OCI-LY7 (cell line): ENCODE measurements around the gene MET. TPM values are rescaled to one million over a fixed set of nuclear protein-coding genes. Genes with fewer than 3 reads are reported as not detected.

ENCODE experiments used
- BruUV-seq: library from RNA; stranded (reverse); fragments of 400-500 nt; replicated peaks from 2 replicates; lab custom pipeline; 2021; lab: Mats Ljungman, UMichigan
- CTCF ChIA-PET: fragments of 300-600 bp; sonication (Branson Sonifier 250); formaldehyde crosslinking; loops from one replicate; lab custom pipeline; 2022; ENCODE audit warnings: antibody characterized with exemption; ENCODE audit not compliant: unreplicated experiment; lab: Charles Lee
- POLR2A ChIA-PET: fragments of 300-600 bp; sonication (Branson Sonifier 250); formaldehyde crosslinking; loops from one replicate; lab custom pipeline; 2022; ENCODE audit warnings: antibody characterized with exemption; lab: Charles Lee
- DNase-seq: peaks from one replicate; pipeline ENCODE4 v3.0.0-alpha.2; 2015; ENCODE audit warnings: low spot score
- H2AFZ ChIP-seq: fragments of 200-600 bp; sonication (generic), shearing (Covaris generic); 2 replicates; pipeline ENCODE4 v1.6.1; 2014; ENCODE audit warnings: mild to moderate bottlenecking, antibody characterized with exemption, low read length, moderate library complexity
- H3K27ac ChIP-seq: fragments of 200-600 bp; sonication (generic); 2 replicates; pipeline ENCODE4 v1.5.1; 2014; ENCODE audit warnings: mixed run types, low read depth, mild to moderate bottlenecking, moderate library complexity, low read length, inconsistent platforms; ENCODE audit not compliant: poor library complexity, severe bottlenecking
- H3K36me3 ChIP-seq: fragments of 200-600 bp; sonication (generic); 2 replicates; pipeline ENCODE4 v1.6.1; 2014; ENCODE audit warnings: mild to moderate bottlenecking, antibody characterized with exemption, low read length, moderate library complexity, mixed read lengths; ENCODE audit not compliant: insufficient read depth
- H3K4me1 ChIP-seq: fragments of 200-600 bp; sonication (generic); 2 replicates; pipeline ENCODE4 v1.5.1; 2014; ENCODE audit warnings: mild to moderate bottlenecking, low read length; ENCODE audit not compliant: insufficient read depth, poor library complexity, severe bottlenecking
- H3K4me2 ChIP-seq: fragments of 200-600 bp; sonication (generic); 2 replicates; pipeline ENCODE4 v1.6.1; 2014; ENCODE audit warnings: mild to moderate bottlenecking, low read length
- H3K4me3 ChIP-seq: fragments of 200-600 bp; sonication (generic); 2 replicates; pipeline ENCODE4 v1.5.1; 2014; ENCODE audit warnings: mild to moderate bottlenecking, low read depth, low read length; ENCODE audit not compliant: poor library complexity, severe bottlenecking
- H3K79me2 ChIP-seq: fragments of 200-600 bp; sonication (generic); 2 replicates; pipeline ENCODE4 v1.6.1; 2016; ENCODE audit warnings: low read depth, mild to moderate bottlenecking, low read length, moderate library complexity, mixed read lengths; ENCODE audit not compliant: insufficient read depth
- H3K9me2 ChIP-seq: fragments of 200-600 bp; sonication (generic); 2 replicates; pipeline ENCODE4 v1.6.1; 2016; ENCODE audit warnings: mild to moderate bottlenecking, low read length, mixed read lengths; ENCODE audit not compliant: insufficient read depth
- H3K9me3 ChIP-seq: fragments of 200-600 bp; sonication (generic); 2 replicates; pipeline ENCODE4 v1.6.1; 2014; ENCODE audit warnings: mild to moderate bottlenecking, mixed run types, low read length, mixed read lengths
- H4K20me1 ChIP-seq: fragments of 200-600 bp; sonication (generic); 2 replicates; pipeline ENCODE4 v1.6.1; 2014; ENCODE audit warnings: mild to moderate bottlenecking, antibody characterized with exemption, low read length, moderate library complexity, mixed read lengths; ENCODE audit not compliant: insufficient read depth
- CTCF ChIP-seq: fragments of 200-600 bp; sonication (generic); conservative IDR thresholded peaks from 2 replicates; pipeline ENCODE4 v1.5.1; 2014; ENCODE audit warnings: mild to moderate bottlenecking, antibody characterized with exemption, low read length, moderate library complexity, mixed read lengths
- EZH2phosphoT487 ChIP-seq: fragments of 200-600 bp; sonication (generic); IDR thresholded peaks from 2 replicates; pipeline ENCODE4 v1.6.1; 2018; ENCODE audit warnings: low read depth, borderline replicate concordance, mild to moderate bottlenecking, mixed run types, antibody characterized with exemption, low read length, moderate library complexity, mixed read lengths
- intact Hi-C: fragments of 100-400 bp; cut with micrococcal nuclease; formaldehyde crosslinking; loops from one replicate; pipeline ENCODE4 v1.10.0; 2022; ENCODE audit not compliant: unreplicated experiment
- total RNA-seq, 2 experiments: library from RNA; depleted of rRNA in 1 of 2; stranded (reverse); fragments of >200 nt in 1 of 2; shearing (Covaris generic) in 1 of 2; gene quantifications; 2 replicates each; pipeline ENCODE4 v1.2.3, GENCODE V29; 2014 to 2022

Gene MET
- total RNA-seq, 2 experiments from 2014 or later: not detected

GRCh38 chr7:116840256-116840655, 168.3 kb downstream of the MET start:
- no peaks in the 10 kb centered on the region for H3K4me1 ChIP-seq
- CTCF ChIA-PET: no interaction called here
- no peaks in the 10 kb centered on the region for H3K9me3 ChIP-seq
- no peak overlapping the region for H3K4me2 ChIP-seq
- no peaks in the 10 kb centered on the region for H4K20me1 ChIP-seq
- no peak for DNase-seq
- no peaks in the 10 kb centered on the region for H3K36me3 ChIP-seq
- TF ChIP-seq CTCF (no peak), EZH2phosphoT487 (no peak)
- no peak overlapping the region for H2AFZ ChIP-seq
- no TSS peak for BruUV-seq
- intact Hi-C loops: no loop called here
- H3K4me3 ChIP-seq: no peak overlapping the region
- no peaks in the 10 kb centered on the region for H3K9me2 ChIP-seq
- H3K79me2 ChIP-seq: no peaks in the 10 kb centered on the region
- POLR2A ChIA-PET: no interaction called here
- no peak overlapping the region for H3K27ac ChIP-seq

GRCh38 chr7:116842371-116842770, 170.4 kb downstream of the MET start:
- Histone ChIP-seq H3K4me2 (no peak overlapping the region), H3K36me3 (no peaks in the 10 kb centered on the region), H3K9me3 (no peaks in the 10 kb centered on the region), H3K4me1 (no peaks in the 10 kb centered on the region), H2AFZ (no peak overlapping the region), H3K4me3 (no peak overlapping the region), H3K9me2 (no peaks in the 10 kb centered on the region), H3K27ac (no peak overlapping the region), H4K20me1 (no peaks in the 10 kb centered on the region), H3K79me2 (no peaks in the 10 kb centered on the region)
- BruUV-seq: no TSS peak
- ChIA-PET CTCF (no interaction called here), POLR2A (no interaction called here)
- DNase-seq: no peak
- intact Hi-C loops: no loop called here
- TF ChIP-seq CTCF (no peak), EZH2phosphoT487 (no peak)

GRCh38 chr7:116843378-116843777, 171.4 kb downstream of the MET start:
- no peak for DNase-seq
- Histone ChIP-seq H3K9me2 (no peaks in the 10 kb centered on the region), H3K9me3 (no peaks in the 10 kb centered on the region), H3K27ac (no peak overlapping the region), H2AFZ (no peak overlapping the region), H3K4me2 (no peak overlapping the region), H3K79me2 (no peaks in the 10 kb centered on the region), H4K20me1 (no peaks in the 10 kb centered on the region), H3K4me3 (no peak overlapping the region), H3K4me1 (no peaks in the 10 kb centered on the region), H3K36me3 (no peaks in the 10 kb centered on the region)
- ChIA-PET POLR2A (interaction anchor here (0.7 kb wide), 1 partner anchor 255 kb away, joined by 3 read pairs; no protein-coding TSS in a partner anchor), CTCF (no interaction called here)
- intact Hi-C loops: no loop called here
- no peak for TF ChIP-seq CTCF
- BruUV-seq: no TSS peak

Other genes starting within 250 kb of the MET start
- gene CAV2, start 172.5 kb upstream of the MET start, total RNA-seq (2014; rRNA removed; shearing (Covaris generic)): not detected in 2 replicates
- gene CAV2, start 172.5 kb upstream of the MET start, total RNA-seq (2022): not detected in 2 replicates
- not detected in 2 replicates for gene CAV1, start 147.2 kb upstream of the MET start, total RNA-seq (2014; rRNA removed; shearing (Covaris generic))
- 0.30 TPM in 1 of 2 replicates, not detected in the other for gene CAV1, start 147.2 kb upstream of the MET start, total RNA-seq (2022)
- 42.1 and 53.3 TPM in 2 replicates for gene CAPZA2, start 190.4 kb downstream of the MET start, total RNA-seq (2014; rRNA removed; shearing (Covaris generic))
- gene CAPZA2, start 190.4 kb downstream of the MET start, total RNA-seq (2022): 96.2 and 103 TPM in 2 replicates